HG03575 (cell line): Measurements from ENCODE around the gene DCBLD2.

ENCODE experiments used
- ATAC-seq: cut with Tn5 transposase; IDR thresholded peaks from one replicate; pipeline ENCODE4 v1.9.1; 2021; ENCODE audit not compliant: unreplicated experiment, insufficient number of reproducible peaks, low FRiP score; ENCODE audit errors: extremely low read depth

Gene DCBLD2

DNA sequence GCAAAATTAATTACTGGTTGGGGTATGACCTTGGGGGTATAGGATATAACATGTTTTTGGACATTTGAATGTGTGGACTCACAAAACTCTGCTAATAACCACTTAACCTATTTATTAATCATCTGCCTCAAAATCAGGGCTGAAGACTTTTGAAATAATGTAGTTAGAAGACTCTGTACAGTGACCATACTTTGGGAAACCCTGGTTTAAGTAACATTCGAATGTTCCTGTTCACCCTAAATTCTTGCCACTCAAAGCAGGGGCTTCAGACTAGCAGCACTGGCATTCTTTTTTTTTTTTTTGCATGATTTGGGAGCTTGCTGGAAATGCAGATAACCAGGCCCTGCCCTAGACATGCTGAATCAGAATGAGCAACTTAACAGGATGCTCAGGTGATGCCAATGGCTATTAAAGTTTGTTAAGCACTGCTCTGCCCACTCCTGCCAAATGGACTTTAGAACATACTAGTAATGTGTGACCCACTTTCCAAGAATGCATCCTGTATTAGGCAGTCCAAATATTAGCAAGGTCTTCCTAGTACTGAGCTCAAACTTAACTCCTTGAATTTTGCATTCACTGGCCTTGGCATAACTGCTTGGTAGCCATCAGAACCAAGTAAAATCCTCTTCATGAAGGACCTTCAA is 151.1 kb downstream of the DCBLD2 start:
- ATAC-seq = no peak

DNA sequence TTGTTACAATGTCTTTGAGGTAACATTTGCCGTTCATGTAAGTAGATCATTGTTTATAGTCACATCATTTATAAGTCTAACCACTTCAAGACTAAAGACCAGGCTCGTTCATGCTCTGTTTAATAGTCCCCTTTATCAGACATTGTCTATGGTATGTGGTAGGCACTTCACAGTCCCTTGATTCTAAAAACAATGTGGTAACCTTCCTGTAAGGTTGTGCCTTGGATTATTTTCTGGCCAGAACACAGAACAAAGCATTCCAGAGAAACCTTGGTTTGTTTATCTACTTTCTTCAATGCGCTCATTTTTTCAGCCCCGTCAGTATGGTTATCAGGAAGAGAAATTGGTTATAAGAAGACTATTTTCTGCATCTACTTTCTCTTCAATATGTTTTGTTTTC is 154.6 kb downstream of the DCBLD2 start:
- ATAC-seq = no peak

DNA sequence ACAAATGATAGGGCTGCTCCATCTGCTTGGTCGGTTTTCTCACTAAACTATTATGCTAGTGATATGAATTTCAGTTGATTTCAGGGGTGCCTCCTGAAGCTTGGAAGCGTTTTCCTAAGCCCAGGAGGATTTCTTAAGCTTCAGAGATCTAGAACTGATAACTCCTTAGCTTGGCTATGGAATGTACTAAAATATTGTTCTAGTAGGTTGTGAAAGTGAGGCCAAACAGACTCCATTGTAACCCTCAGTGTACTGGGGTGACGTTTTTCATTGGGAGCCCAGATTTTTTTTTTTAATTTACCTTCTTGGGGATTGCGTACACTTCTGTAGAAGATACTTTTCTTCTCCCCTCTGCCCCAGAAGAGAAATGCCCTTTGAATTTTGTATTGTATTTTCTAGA is 155.4 kb downstream of the DCBLD2 start:
- ATAC-seq = no peak
